ENCODE measurements around the gene MGA.

The MGA gene

GRCh38 chr15:41806291-41807181 is 146.3 kb downstream of the MGA start:
- TF ChIP-seq CTCF (conservative IDR thresholded peaks at IDR 0.05) = no peak
- no peak overlapping the region for H3K27ac ChIP-seq

DNA sequence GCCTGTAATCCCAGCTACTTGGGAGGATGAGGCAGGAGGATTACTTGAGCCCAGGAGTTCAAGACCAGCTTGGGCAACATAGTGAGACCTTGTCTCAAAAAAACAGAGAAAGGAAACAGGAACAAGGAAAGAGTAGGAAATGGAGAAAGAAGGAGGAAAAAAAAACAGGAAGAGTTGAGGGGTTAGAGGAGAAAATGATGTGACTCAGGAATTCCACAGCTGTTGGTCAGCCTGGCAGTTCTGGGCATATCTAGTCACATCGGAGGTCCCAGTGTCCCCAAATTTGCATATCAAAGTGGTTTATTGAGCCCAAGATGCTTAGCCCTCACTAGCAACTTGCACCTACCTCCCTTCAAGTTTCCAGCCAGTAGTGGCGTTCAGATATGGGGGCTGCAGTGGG is 148.9 kb downstream of the MGA start:
- H3K27ac ChIP-seq = no peak overlapping the region
- TF ChIP-seq CTCF (conservative IDR thresholded peaks at IDR 0.05) (no peak), ZFX (IDR thresholded peaks at IDR 0.05) (no peak)

GRCh38 chr15:41809526-41810220 is 149.5 kb downstream of the MGA start:
- H3K27ac ChIP-seq = no peak overlapping the region
- TF ChIP-seq CTCF (conservative IDR thresholded peaks at IDR 0.05) = no peak
- no peak for TF ChIP-seq ZFX (IDR thresholded peaks at IDR 0.05)

DNA sequence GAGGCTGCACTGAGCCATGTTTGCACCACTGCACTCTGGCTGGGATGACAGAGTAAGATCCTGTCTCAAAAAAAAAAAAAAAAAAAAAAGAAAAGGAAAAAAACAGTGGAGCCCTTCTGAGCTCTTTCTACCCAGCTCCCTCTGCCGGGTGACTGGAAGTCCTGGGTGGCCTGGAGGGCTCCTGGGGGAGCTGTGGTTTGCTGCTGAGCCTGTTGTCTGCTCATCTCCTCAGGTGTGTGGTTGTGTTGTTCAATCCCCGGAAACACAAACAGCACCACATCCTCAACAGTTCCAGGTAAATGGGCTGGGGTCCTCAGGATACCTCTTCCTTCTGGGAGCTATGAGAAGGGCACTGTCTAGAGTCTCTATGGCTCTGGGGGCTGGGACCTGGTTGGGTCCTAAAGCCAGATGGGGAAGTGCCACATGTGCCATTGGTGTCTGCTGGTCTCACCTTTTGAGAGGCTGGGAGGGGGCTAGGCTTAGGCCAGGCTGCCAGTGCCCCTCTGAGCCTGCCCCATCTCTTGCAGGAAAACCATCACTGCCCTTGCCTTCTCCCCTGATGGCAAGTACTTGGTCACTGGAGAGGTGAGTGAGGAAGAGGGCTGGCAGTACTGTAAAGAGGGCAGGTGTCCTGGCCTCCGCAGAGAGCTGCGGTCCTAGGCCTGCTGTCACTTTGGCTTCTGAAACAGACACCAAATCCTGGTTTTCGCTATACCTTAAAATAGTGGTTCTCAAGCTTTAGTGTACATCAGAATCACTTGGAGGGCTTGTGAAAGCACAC is 150.6 kb downstream of the MGA start:
- H3K27ac ChIP-seq = no peak overlapping the region
- no peak for TF ChIP-seq ZFX (IDR thresholded peaks at IDR 0.05)
- no peak for TF ChIP-seq CTCF (conservative IDR thresholded peaks at IDR 0.05)

GRCh38 chr15:41811432-41812195 is 151.4 kb downstream of the MGA start:
- H3K27ac ChIP-seq = no peak overlapping the region
- TF ChIP-seq CTCF (conservative IDR thresholded peaks at IDR 0.05) = peak; percentile 90
- no peak for TF ChIP-seq ZFX (IDR thresholded peaks at IDR 0.05)

DNA sequence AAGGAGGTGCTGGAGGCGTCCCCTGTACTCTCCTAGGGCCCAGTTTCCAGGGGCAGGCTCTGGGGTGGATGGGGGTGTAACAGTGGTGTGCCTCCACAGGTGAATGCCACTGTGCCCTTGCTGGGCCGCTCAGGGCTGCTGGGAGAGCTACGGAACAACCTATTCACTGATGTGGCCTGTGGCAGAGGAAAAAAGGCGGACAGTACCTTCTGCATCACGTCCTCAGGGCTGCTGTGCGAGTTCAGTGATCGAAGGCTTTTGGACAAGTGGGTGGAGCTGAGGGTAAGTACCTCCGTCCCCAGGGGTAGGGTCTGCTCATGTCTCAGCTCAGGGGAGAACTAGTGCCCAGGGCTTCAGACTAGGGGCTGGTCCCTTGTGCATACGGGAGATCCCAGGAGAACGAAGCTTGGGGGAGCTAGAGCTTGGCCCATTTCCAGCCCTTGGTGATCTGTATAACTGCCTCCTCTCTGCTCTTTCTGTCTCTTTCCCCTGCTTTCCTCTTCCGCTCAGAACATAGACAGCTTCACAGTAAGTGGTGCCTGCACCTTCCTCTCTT is 152.7 kb downstream of the MGA start:
- TF ChIP-seq CTCF (conservative IDR thresholded peaks at IDR 0.05) (no peak), ZFX (IDR thresholded peaks at IDR 0.05) (no peak)
- H3K27ac ChIP-seq = no peak overlapping the region

All from C4-2B (cell line).